A549 (cell line): ENCODE measurements around the gene THOC3.
"Not testable (repeated sequence)": the region's sequence is repeated elsewhere in the genome, so short reads cannot be mapped to it uniquely, and the experiment has no call there.

ENCODE experiments used
- CHD2 ChIP-seq: fragments of 150-350 bp; IDR thresholded peaks from 2 replicates; pipeline ENCODE4 v1.6.1; 2014; ENCODE audit warnings: low read length; ENCODE audit not compliant: partially characterized antibody
- ESRRA ChIP-seq: fragments of 150-350 bp; IDR thresholded peaks from 2 replicates; pipeline ENCODE4 v1.6.1; 2014; ENCODE audit warnings: mild to moderate bottlenecking, low read length, borderline replicate concordance
- FOXS1 ChIP-seq: fragments of 250-450 bp; sonication (Bioruptor Pico); IDR thresholded peaks from 2 replicates; pipeline ENCODE4 v1.5.0; 2020; ENCODE audit warnings: mild to moderate bottlenecking, moderate library complexity
- MAX ChIP-seq: IDR thresholded peaks from 2 replicates; pipeline ENCODE4 v1.6.1; 2012
- POLR2A ChIP-seq: IDR thresholded peaks from 2 replicates; pipeline ENCODE4 v1.6.1; 2012; ENCODE audit warnings: mild to moderate bottlenecking, low read length
- RAD21 ChIP-seq, 2 experiments: fragments of >200 bp in 1 of 2; sonication (Bioruptor Twin) in 1 of 2; formaldehyde crosslinking in 1 of 2; IDR thresholded peaks in 1 of 2; conservative IDR thresholded peaks in 1 of 2; 2 replicates in 1 of 2; 3 replicates in 1 of 2; pipeline ENCODE4 v1.6.1; 2012 to 2018; ENCODE audit warnings: inconsistent platforms in 1 of 2
- RCOR1 ChIP-seq: fragments of 150-350 bp; IDR thresholded peaks from 2 replicates; pipeline ENCODE4 v1.6.1; 2014; ENCODE audit warnings: antibody characterized with exemption, low read length, low read depth
- SREBF2 ChIP-seq: fragments of 450-650 bp; IDR thresholded peaks from 2 replicates; pipeline ENCODE4 v1.6.1; 2014; ENCODE audit warnings: mild to moderate bottlenecking, moderate library complexity
- USF2 ChIP-seq: fragments of 450-650 bp; IDR thresholded peaks from 2 replicates; pipeline ENCODE4 v1.6.1; 2014; ENCODE audit warnings: antibody characterized with exemption
- TF ChIP-seq, protein P1 (sequence below): fragments of >200 bp; sonication (Bioruptor Twin); formaldehyde crosslinking; IDR thresholded peaks from 3 replicates; pipeline ENCODE4 v1.5.1; 2016

DNA sequence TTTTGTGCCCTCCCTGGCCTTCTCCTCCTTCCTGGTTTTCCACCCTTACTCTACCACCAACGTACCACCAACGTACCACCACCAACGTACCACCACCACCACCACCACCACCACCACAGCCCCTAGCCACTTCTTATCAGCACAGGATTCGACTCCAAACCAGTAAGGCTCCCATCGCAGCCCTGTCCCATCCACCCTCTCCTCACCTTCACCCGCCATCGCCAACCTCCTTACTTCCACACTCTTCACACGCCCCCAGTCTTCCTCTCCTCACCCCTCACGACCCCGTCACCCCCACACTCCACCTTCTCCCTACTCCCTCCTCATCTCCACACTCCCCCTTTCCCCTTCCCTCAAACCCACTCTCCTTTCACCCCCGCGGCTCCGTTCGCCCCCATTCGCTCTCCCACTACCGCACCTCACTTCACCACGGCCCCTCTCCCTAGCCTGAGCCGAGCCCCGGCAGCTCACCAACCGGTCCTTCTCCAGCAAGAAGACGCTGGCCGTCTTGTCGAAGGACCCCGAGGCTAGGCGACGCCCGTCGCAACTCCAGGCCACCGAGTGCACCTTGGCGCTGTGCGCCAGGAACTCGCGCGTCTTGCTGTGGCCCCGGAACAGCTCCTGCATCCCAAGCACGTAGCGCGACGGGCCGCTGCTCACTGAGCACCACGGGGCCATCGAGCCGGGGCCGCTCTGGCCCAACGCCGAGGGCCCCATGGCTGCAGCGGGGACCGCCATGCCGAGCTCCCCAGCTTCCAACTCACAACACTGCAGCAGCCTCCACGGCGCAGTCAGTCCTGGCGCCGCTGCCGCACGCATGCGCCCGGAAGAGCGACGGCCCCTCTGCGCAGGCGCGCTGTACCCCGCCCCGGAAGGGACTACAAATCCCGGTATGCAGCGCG is at the start of gene THOC3:
- TF ChIP-seq ESRRA; SREBF2; RCOR1; CHD2; RAD21 (conservative IDR thresholded peaks at IDR 0.05 in 1 of 2, IDR thresholded peaks at IDR 0.05 in 1 of 2); FOXS1 (CRISPR knock-in tag); USF2; MAX: not testable (repeated sequence)
- TF ChIP-seq, protein P1, sequence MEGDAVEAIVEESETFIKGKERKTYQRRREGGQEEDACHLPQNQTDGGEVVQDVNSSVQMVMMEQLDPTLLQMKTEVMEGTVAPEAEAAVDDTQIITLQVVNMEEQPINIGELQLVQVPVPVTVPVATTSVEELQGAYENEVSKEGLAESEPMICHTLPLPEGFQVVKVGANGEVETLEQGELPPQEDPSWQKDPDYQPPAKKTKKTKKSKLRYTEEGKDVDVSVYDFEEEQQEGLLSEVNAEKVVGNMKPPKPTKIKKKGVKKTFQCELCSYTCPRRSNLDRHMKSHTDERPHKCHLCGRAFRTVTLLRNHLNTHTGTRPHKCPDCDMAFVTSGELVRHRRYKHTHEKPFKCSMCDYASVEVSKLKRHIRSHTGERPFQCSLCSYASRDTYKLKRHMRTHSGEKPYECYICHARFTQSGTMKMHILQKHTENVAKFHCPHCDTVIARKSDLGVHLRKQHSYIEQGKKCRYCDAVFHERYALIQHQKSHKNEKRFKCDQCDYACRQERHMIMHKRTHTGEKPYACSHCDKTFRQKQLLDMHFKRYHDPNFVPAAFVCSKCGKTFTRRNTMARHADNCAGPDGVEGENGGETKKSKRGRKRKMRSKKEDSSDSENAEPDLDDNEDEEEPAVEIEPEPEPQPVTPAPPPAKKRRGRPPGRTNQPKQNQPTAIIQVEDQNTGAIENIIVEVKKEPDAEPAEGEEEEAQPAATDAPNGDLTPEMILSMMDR: not testable (repeated sequence)
- TF ChIP-seq POLR2A: peak; percentile 55
